Activated CD4-positive, alpha-beta T cell treated with anti-CD3 and anti-CD28 coated beads for 24 hours (primary cell): ENCODE measurements around the gene S1PR3.

Source experiments
- DNase-seq, 2 donors: peaks; one replicate each; pipeline ENCODE4 v3.0.0-alpha.2; 2020; ENCODE audit warnings: low read depth in 2 of 2

The S1PR3 gene

DNA sequence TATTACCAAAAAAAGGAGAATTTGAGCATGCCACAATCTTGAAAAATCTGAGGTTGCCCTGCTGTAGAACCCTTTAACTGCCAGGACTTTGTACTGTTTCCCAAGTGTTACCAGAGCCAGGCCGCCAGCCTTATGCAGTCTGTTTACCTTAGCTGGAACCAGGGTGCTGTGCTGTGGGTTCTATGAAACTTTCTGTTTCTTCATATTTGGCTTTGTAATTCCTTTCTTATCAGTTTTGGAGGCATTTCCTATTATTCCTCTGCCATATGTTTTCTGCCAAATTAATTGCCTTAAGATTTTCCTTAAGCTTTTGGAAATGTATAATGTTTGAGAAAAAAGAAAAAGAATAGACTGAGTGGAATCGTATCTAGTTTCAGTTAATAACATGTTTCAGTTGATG, 2.1 kb downstream of the S1PR3 start:
- no peak for DNase-seq

DNA sequence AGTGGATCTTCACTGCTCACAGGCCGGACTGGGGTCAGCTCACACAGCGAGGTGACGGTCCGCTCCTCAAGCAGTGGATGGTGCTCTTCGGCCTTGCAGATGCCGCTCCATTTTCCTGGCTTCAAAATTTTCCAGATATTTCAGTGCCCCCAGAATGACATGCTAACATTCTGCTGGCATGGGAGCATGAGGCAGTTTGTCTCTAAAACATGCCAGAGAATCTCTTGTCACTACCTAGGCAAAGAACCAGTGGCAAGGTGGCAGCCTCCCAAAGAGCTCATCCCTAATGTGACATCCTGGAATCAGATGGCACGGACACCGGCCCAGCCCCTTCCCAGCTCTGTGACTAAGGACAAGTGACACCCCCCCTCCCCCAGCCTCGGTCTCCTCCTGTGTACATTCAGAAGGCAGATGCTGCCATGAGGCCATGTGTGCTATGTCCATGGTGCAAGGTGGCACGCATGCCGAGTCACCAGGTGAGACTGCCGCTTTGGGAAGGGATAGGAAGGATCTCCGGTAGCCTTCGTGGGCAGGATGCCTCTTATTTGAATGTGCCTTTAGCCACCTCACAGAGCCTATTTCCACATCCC, 2.7 kb downstream of the S1PR3 start:
- no peak for DNase-seq

DNA sequence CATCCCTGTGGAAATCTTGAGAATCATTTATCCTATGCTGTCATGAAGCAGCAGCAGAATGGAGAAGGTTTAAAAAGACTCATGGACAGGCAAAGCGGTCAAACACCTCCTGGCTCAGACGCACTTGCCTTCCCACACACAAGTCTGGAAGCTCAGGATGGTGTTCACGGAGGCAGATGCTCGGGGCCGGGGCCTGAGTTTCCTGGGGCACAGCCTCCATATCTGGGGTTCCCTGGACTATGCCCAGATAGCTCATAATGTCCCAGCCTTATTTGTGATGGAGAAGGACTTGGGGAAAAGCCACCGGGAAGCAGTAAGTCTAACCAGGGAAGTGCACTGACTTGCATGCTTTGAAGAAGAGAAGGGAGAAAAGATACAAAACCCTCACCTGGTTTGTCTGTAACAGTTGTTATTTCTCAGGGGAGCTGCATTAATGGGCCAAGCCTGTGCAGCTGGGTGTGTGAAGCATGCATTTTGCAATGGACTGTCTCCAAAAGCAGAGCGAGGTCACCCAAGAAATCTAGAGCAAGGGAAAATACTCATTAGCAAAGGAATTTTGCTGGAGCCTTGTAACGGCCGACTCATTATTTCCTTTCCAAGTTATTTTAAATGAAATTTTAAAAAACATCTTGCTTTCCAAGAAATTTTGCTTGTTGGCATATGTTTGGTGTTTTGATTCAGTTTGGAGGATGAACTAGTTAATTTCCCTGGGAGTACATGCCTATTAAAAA, 3.4 kb downstream of the S1PR3 start:
- no peak for DNase-seq

DNA sequence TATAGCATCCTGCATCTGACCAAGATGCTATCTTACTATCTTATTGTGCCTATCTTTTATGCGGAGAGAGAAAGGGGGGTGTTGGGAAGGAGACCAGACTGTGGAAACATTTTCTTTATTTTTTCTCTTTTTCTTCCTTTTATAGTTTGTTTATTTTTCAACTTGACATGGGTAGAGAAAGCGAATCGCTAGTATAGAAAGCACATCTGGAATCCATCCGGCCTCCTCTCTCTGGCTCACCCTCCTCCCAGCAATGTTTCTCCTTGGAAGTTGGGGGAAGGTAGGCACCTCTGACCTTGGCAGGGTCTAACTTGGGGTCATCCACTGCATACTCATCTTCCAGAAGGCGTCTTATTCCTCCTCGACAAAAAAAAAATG, 3.9 kb downstream of the S1PR3 start:
- DNase-seq = no peak

DNA sequence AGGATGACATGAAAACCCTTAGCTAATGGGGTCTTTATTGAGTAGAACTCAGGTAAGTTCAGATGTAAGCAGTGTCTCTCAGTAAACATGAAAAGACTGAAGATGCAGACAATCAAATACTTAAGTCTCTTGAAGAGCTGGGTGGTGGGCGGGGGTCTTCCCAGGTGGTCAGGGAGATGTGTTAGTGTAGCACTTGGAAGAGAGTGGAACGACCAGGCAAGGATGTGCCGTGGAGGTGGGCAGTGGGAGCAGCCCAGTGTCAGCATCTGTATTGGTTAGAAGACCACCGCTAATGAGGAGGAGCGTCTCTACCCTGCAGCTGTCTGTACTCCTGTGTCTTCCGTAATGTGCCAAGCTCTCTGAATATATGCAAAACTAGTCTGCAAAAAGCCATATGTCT, 4.4 kb downstream of the S1PR3 start:
- DNase-seq = no peak

DNA sequence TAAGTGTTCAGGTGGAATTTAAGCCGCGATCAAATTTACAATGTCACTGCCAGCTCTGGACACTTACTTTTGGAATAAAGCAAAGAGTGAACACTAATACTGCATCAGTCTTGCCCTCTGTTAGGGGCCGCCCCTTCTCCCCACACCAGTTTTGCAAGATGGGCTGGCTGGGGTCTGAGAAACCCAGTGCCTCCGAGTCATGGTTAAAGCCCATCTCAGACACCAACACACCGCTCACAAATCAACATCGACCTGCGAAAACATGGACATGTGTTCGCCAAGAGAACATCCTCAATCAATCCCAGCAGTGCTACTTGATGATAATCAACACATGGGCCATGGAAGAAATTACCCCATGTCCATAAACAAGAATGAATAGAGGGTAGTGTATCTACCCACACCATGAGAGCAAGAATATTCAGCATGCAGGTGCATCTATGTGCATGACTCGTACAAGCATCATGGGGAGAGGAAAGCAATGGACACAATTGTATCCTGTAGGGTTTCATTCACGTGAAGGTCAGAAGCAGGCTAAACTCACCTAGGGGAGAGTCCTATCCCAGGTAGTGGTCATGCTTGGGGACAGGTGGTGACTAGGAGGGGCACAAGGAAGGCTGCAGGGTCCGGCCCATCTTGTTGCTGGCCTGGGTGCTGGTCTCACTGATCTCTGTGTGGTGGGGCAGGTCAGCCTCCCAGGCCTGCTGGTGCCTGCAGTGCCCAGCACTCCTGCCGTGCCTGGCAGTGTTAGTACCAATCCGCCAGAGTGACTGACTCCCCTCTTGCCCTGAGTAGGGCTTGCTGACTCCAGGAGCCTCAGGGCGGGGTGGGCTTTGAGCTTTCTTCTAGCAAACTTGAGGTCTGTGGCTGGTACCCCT, 5.0 kb downstream of the S1PR3 start:
- DNase-seq = no peak

DNA sequence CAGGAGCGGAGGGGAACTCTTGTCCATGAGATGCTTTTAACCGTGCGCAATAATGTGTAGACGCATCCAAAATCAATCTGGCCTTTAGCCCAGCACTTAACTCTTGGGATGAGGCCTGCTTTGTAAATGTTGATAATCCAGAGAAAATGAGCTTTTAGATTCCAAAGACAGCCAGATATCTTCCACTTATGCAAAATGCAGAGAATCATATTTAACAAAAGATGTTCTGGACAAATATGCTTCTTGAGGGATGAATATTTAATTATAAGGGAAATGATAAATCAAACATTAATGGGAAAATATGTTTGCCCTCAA, 5.6 kb downstream of the S1PR3 start:
- no peak for DNase-seq

DNA sequence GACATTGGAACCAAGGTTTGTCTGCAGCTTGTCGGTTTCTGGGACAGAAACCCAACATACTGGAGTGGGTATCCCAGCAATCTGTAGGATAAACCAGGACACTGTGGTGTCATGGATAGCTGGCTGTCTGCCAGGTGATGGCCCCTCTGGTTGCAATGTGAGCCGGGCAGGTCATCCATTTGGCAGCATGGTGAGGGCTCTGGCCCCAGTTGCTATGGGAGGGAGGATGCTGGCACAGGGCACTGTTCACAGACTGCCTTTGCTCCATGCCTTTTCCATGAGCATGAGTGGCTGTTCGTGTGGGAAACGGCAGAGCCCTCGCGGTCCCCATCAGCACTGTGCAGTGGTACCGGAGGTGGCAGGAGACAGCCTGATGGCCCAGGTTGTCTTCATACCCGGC, 6.4 kb downstream of the S1PR3 start:
- DNase-seq = no peak

DNA sequence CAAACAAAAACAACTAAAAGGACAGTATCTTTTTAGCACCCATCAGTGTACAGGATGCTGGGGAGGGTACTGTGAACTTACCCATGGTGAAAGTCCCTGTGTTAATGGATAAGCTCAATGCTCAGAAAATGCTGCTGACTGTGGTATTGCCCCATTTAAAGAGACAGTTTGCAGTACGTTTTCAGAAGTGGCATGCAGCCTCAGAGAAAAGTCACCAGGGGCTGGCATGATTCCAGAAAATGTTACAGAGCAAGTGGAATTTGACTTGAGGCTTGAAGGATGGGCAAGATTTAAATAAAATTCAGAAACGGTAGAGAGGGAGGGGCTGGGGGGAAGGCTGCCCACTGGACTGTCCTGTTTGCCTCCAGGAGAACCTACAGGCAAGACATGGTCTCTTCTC, 7.2 kb downstream of the S1PR3 start:
- no peak for DNase-seq

DNA sequence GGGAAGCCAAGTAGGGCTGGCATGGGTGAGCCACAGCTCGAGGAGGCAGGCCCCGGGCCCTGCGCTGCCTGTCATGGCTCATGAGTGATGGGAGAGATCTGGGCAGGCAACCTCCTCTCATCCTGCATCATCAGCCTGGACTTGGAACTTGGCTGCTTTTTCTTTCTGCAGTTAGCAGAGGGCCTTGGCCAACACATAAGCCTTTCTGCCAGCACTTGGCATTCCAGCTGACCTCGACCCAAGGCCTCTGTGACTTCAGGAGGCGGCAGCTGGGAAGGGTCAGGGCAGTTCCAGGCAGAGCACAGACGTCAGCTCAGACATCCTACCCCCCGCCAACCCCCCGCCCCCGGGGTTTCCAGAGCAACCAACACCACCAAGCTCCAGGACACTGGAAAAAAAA, 7.6 kb downstream of the S1PR3 start:
- no peak for DNase-seq

DNA sequence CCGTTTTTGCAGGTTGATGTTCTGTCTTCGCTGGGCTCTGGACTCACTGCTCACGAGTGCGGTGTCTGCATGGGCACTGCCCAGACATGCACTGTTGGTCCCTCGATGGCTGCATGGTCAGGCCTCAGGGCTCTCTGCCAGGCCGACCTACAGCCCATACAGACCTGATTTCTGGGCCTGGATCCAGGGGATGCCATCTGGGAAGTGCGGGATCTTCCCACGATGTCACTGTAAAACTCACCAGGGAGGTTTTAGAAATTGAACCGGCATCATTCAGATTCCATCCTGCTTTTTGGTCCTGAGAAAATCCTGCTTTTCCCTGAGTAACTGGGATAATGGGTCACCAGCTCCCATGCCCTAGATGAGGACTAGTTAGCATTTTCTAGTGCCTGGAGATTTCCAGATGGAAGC, 9.1 kb downstream of the S1PR3 start:
- DNase-seq = no peak

DNA sequence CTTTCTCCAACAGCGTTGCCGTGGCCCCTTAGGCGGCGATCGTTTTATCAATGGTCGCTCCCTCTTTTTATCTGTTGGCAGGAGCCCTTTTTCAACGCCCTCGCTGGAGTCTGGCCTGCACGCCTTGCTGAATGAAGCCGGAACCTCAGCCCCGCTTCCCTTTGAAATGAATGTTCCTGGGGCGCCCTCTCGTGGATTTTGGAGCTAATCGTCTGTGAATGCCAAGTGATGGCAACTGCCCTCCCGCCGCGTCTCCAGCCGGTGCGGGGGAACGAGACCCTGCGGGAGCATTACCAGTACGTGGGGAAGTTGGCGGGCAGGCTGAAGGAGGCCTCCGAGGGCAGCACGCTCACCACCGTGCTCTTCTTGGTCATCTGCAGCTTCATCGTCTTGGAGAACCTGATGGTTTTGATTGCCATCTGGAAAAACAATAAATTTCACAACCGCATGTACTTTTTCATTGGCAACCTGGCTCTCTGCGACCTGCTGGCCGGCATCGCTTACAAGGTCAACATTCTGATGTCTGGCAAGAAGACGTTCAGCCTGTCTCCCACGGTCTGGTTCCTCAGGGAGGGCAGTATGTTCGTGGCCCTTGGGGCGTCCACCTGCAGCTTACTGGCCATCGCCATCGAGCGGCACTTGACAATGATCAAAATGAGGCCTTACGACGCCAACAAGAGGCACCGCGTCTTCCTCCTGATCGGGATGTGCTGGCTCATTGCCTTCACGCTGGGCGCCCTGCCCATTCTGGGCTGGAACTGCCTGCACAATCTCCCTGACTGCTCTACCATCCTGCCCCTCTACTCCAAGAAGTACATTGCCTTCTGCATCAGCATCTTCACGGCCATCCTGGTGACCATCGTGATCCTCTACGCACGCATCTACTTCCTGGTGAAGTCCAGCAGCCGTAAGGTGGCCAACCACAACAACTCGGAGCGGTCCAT, 10.0 kb downstream of the S1PR3 start:
- peak; percentile 70 to 78 for DNase-seq

DNA sequence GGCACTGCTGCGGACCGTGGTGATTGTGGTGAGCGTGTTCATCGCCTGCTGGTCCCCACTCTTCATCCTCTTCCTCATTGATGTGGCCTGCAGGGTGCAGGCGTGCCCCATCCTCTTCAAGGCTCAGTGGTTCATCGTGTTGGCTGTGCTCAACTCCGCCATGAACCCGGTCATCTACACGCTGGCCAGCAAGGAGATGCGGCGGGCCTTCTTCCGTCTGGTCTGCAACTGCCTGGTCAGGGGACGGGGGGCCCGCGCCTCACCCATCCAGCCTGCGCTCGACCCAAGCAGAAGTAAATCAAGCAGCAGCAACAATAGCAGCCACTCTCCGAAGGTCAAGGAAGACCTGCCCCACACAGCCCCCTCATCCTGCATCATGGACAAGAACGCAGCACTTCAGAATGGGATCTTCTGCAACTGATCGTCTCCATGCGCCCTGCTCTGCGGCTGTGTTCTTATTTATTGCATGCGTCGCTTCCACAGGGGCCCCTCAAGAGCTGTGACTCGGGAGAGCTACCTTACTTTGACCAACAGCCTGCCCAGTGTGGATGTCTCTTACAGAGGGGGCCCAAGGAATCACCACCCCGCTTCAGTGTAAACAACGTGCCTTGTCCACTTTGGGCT, 10.8 kb downstream of the S1PR3 start:
- no peak for DNase-seq

DNA sequence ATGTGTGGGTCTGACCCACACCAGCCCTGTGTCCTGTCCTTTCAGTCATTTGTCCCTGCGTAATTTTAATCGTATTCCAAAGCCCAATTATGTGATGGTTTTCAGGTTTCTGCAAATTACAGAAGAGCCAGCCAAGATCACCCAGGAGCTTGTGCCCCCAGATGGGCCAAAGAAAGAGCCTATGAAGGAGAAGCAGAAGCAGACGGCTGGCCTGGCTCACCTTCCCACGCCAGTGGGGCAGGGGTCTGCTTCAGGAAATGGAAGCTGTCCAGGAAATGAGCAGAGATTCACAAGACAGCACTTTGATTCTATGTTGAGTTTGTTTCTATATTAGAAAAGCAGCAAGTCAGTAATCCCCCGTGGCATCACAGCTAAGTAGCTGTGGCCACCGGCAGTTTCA, 11.7 kb downstream of the S1PR3 start:
- no peak for DNase-seq

DNA sequence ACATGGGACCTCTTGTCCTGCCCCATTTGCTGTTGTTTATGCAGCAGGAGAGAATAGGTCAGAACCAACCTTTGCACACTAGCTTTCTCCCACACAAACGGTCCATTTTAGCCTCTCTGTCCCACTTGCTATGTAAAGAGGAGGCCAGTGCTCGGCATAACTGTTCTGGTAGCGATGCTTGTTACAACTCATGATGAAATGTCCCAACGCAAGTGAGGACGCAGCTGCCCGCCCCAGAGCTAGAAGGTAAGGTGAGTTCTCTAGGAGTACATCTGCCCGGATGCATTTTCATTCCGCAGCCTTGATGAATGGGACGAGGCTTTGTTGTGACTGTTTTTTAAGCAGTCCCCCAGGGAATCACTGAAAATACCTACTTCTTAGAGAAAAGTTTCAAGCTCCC, 14.1 kb downstream of the S1PR3 start:
- DNase-seq = no peak

DNA sequence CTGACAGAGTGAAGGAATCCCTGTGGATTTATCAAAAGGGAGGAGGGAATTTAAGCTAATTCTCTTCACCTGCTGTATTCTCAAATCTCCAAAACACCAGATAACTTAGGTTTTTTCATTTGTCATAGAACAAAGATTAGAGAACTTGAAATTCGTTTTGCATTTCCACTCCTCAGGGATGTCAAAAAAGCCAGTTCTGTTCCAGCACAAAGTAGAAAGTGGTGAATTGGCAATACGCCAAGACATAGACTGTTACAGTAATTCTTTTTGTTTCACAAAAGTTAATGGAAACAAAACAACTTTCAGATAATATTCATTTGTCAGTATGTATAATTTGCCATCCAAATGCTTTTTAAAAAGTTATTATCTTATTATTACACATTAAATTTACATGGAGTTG, 15.0 kb downstream of the S1PR3 start:
- DNase-seq = no peak

DNA sequence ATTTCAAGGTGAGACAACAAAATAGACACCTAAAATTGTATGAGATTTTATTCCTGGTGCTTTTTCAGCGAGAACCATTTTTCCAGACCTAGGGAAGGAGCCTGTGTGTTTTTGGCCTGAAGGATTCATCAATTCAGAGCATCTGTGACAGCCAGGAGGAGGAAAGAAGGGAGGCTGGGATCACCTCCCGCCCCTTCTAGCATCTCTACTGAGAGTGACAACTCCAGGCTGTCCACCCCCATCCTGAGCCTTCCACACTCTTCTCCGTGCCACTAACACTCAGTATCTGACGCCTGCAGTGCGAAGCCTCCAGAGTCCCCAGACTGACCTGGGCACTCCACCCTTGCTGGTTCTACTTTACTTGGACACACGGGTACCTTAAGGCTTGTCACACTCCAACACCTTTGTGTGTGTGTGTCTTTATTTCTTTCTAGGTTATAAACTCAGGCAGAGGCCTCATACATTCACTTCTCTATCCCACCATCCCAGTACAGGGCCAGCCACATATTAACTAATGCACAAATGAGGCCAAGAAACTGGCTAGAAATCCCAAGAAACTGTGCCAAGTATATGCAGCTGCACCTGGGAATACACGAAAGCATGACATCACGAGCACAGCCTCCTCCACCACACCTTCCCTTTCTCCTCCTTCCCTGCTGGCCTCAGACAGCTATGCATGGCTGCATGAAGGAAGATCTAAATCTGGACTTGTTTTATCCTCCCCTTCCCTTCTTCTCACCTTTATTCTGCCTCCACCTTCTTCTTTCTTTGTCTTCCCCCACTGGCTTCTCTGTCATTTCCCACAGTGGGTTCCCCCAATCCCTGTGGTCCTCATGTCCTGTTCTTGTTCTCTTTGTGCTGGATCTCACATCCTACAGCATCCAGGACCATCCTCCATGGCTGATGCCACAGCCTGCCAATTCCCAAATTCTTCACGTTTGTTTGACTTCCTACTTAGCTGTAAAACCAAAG, 16.0 kb downstream of the S1PR3 start:
- DNase-seq = no peak

DNA sequence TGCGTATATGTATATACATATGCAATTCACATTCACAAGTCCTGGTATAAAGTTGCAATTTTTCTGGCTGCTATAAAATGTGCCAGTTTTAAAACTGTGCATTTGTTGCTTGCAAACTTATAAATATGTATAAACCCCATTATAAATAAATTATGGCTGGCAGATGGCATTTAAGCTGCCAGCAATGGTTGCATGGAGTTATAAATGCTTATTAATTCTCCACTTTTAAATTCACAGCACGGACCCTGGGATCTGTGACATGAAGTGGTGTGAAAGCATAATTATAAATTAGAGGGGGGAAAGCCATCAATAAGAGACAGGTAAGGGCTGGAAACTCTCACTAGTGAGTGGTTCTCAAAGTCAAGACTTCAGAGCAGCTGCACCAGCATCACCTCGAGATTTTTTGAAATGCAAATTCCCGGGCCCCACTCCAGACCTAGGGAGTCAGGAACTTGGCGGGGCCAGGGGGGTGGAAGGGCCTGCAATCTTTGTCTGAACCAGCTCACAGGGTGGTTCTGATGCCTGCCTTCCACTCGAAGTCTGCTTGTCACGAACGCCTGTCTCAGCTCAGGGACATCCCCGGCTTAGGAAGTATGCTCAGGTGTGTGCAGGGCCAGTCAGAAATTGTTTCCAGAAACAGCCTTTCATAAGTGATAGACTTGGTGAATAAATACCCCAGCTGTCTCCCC, 16.9 kb downstream of the S1PR3 start:
- no peak for DNase-seq

DNA sequence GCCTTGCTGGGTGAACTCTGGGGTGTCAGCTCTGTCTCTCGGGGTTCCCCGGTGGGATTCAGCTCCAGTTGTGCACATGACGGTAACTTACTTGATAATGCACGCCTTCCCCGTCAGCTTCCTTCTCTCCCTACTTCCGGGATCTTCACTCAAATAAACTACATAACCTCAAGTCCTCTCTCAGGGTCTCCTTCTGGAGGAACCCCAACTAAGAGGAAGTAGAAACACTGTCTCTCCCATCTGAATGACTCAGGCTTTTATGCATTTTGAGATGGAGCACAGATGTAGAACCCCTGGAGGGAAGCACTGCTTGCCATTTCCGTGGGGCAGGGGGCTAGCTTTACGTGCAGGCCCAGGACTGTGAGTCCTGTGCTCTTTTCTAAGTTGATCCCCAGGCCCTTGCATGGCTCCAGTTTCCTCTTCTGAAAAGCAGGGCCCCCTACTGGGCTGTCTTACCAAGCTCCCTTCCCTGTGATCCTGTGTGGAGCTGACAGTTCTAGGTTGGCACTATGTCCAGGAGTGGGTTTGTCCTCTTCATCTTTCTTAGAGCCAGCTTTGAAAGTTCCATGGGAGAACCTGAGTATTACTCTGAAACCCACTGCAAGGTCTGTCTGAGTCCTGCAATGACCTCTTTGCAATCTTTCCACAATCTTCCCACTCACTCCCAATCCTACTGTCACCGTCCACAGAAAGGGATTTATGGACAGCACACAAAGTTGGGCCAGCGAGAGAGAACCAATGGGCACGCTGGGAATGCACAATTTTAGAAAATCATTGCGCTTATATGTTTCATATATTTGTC, 17.7 kb downstream of the S1PR3 start:
- no peak for DNase-seq
